LHCN-M2 (cell line): Measurements from ENCODE around the gene GRP. TPM values are rescaled to one million over a fixed set of nuclear protein-coding genes. Genes with fewer than 3 reads are reported as not detected.

ENCODE experiments used
- total RNA-seq: library from RNA; depleted of rRNA; stranded (reverse); fragments of >200 nt; gene quantifications from 2 replicates; pipeline ENCODE4 v1.2.3, GENCODE V29; 2014; rRNA removed

GRP gene
- total RNA-seq, 1 experiment from 2014 or later, result not detected

Other genes starting within 250 kb of the GRP start
- 10.7 and 22.6 TPM in 2 replicates for gene SEC11C, start 80.3 kb upstream of the GRP start, total RNA-seq
- not detected in 2 replicates for gene RAX, start 53.3 kb downstream of the GRP start, total RNA-seq
- not detected in 2 replicates for gene CPLX4, start 98.5 kb downstream of the GRP start, total RNA-seq
- gene LMAN1, start 139.1 kb downstream of the GRP start, total RNA-seq, result 133 and 138 TPM in 2 replicates